GM18870 (cell line): ENCODE data around the gene BICRA.

Experiments
- ATAC-seq: cut with Tn5 transposase; IDR thresholded peaks from one replicate; pipeline ENCODE4 v1.9.1; 2021; ENCODE audit warnings: moderate library complexity; ENCODE audit not compliant: unreplicated experiment

The BICRA gene

GRCh38 chr19:47600246-47601179, 8.4 kb upstream of the BICRA start:
- ATAC-seq, result peak; percentile 82

GRCh38 chr19:47601180-47601904, 7.6 kb upstream of the BICRA start:
- no peak for ATAC-seq

DNA sequence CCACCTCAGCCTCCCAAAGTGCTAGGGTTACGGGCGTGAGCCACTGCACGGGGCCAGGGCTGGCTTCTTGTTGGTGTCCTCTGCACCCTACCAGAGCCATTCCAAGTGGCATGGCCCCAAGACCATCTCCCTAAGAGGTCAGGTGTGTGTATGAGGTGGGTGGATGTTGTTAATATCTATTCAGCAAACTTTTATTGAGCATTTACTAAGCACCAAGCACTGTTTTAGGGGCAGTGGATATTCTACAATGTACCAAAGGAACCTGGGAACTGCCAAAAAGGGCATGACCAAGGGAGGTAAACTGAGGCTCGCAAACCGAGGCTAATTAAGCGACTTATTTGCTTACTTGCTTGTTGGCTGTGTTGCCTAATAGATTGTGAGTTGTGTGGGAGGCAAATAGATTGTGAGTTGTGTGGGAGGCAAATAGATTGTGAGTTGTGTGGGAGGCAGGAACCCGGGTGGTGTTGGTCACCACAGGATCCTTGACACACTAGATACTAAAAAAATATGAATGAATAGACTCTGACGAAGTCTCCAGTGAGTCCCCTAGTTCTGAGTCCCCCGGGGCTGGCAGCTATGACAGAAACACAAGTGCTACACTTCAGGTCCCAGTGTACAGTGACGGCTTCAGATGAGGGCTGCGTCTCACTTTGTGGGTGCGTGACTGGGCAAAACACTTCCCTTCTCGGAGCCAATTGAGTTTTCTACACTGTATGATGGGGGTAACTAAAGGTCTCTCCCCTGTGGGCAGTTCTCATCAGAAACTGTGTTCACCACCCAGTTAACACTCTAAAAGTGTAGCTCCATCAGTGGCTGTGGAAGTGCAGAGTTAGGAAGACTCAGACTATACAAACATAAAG, 5.0 kb upstream of the BICRA start:
- no peak for ATAC-seq

DNA sequence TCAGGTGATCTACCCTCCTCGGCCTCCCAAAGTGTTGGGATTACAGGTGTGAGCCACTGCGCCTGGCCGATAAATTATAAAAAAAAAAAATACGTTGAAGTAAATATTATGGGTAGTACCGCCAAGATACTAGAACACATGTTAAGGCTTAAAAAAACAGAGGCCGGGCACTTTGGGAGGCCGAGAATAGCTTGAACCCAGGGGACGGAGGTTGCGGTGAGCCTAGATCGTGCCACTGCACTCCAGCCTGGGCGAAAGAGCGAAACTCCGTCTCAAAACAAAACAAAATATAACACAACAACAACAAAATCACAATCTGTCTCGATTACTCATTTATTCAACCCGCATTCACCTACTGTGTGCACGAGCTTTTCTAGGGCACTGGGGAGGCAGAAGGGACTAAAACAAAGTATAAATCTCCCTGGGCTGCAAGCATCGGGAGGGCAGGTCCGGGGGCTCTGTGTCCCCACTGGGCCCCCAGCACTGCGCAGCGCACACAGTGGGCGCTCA, 1.3 kb upstream of the BICRA start:
- ATAC-seq, result no peak

DNA sequence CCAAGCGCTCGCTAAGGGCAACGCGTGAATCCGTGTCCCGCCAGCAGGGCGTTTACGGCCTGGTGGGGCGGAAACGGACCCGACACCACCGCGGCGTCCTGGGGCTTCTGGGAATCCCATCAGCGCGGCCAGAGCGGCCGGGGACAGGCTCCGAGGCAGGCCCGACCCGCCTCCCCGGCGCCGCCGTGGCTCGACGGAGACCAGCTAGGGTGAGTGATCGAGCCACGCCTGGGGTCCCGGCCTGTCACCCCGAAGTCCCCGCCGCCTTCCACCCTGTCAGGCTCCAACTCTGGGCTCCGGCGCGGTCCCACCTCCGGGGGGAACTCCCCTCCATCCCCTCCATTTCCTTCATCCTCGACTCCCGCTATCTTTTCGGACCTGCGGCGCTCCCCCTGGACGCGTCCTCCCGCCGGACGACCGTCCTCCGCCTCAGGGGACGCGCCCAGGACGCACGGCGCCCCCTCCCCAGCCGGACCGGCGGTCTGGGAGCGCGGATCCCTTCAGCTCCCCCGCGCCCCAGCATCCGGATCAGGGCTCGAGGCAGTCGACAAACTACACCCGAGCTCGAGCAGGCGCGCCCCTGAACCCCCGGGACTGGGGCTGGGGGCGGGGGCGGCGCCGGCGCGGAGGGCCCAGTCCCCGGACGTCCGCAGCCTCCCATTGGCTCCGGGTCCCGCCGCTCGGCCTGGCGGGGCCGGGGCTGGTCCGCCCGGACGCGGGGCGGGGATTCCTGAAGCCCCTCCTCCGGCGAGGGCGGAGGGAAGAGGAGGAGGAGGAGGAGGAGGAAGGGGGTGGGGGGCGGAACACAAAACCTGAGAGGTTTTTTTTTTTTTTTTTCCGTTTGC, 638 bp upstream of the BICRA start:
- ATAC-seq, result peak; percentile 43

GRCh38 chr19:47609906-47610894, 1.3 kb downstream of the BICRA start:
- ATAC-seq, result no peak

DNA sequence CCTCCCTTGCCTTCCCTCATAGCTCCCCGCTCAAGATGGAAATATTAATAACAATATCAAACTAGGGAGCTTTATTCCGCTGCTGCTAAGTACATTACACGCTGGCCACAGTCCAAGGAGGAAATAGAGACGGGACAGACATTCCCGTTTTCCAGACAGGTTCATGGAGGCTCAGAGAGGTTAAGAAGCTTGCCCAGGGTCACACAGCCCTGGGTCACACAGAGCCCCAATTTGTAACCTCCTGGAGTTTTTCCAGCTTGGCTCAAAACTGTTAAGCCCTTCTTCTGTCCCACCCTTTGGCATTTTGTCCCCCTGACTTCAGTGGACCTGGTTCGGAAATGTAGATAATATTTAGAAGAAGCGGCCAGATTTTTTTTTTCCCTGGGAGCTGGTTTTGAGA, 2.0 kb downstream of the BICRA start:
- no peak for ATAC-seq

DNA sequence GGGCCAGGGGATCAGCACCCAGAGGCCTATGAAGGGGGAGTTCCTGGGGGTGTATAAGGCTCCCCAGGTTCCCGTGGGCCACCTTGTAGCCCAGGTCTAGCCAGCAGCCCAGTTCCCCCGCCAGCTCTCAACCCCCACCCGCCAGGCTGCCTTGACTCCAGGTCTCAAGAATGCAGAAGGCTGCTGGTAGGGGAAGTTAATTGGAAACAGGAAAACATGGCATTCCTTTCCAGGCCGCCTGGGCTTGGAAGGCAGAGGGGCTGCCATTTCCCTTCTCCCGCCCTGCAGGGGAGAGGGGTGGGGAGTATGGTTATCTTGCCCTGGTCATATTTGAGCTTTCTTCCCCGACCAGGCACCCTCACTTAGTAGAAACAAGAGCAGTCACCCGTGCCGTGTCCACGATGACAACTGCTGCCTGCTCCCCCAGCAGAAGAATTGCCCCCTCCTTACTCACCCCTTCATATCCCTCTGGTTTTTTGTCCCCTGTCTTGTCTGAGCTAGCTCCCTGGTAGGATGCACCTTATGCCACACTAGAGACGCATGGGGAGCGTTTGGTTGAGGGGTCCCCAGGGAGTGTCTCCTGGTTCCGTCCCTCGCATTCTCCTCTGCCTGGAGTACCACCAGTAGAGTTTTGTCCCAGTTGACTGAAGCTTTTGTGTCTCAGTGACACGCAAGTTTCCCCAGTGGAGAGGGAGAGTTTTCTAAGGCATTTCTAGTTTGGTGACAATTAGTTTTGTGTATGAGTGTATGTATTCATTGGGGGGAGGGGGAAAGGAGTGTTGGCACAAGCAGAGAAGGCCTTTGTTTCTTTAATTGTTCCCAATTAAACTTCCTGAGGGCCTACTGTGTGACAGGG, 4.5 kb downstream of the BICRA start:
- no peak for ATAC-seq

DNA sequence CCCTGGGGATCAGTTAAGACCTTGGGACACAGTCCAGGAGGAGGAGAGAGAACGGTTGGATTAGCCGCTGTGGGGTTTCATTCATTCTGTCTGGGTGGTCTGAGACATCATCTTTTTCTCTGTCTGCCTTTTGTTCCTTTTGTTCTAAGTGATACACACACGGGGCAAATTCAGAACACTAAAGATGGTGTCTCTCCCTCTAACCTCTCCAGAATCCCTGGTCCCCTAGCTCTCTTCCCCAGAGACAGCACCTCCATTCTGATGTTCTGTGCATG, 5.0 kb downstream of the BICRA start:
- ATAC-seq, result no peak

DNA sequence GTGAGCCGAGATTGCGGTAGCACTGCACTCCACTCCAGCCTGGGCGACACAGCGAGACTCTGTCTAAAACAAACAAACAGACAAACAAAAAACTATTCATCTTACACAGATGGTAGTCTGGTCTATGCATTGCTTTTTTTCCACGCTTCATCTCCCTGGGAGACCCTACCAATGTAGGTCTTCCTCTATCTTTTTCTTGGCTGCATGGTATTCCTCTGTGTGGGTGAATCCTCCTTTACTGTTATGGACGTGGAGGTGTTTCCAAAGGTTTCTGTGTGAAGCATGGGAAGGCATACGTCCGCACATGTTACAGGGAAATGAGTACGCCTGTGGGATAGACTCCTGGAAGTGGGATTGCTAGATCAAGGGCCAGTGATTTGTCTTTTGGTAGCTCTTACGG, 5.6 kb downstream of the BICRA start:
- ATAC-seq, result no peak

DNA sequence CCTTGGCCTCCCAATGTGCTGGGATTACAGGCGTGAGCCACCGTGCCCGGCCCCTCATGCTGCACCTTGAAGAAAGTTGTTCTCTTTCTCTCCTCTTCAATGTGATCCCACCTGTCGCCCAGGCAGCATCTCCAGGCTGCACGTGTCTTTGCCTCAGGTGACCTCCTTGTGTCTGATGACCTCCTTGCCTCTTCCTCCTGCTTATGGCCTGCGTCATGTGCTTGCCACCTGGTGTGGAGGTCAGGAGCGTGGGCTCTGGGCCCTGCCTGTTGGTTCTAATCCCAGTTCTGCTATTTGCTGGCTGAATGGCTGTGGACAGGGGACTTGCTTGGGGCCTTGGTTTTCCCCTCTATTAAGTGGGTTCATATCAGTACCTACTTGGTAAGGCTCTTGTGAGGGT, 6.3 kb downstream of the BICRA start:
- no peak for ATAC-seq

GRCh38 chr19:47615714-47616113, 6.8 kb downstream of the BICRA start:
- no peak for ATAC-seq

DNA sequence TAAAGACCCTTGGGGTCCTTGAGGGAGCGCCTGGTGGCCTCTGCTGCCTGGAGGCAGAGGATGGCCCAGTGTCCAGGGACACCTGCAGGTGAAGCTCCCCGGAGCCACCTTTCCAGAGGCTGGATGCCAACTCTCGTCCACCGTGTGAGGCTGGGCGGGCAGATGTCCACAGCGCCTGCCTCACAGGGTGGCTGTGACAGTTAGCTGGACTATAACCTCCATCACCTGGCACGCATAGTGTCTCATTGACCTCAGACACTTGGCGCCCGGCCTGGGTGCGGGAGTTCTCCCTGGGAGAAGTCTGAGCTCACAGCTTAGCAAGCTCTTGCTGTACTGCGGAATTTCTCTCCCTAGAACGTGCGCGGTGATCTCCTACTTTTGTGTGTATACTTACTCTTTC, 9.8 kb downstream of the BICRA start:
- ATAC-seq, result no peak

DNA sequence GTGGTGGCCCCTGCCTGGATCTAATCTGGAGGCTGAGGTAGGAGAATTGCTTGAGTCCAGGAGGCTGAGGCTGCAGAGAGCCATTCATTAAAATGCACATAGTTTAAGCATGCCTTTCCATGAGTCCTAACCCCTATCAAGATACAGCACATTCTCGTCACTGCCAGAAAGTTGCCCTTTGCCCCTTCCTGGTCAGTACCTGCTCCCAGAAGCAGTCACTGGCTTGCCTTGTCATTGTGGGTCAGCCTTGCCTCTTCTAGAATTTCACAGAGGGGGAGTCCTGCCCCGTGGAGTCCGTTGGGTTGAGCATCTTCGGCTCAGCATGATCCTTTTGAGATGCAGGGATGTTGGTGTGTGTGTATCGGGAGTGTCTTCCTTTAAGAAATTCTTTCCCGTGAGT, 10.8 kb downstream of the BICRA start:
- ATAC-seq, result no peak

- ATAC-seq, result no peak
These were observed 14.4 kb downstream of the BICRA start for GRCh38 chr19:47623151-47623920.

- no peak for ATAC-seq
These were observed 15.0 kb downstream of the BICRA start for GRCh38 chr19:47623921-47624391.

- ATAC-seq, result no peak
These were observed 16.7 kb downstream of the BICRA start for GRCh38 chr19:47625650-47626049.
